Measurements from ENCODE around the gene TMEM247. TPM values are rescaled to one million over a fixed set of nuclear protein-coding genes. Genes with fewer than 3 reads are reported as not detected.

The TMEM247 gene
- polyA plus RNA-seq, 1 of the 3 experiments (the other 2 are of a cell fraction) = not detected

DNA sequence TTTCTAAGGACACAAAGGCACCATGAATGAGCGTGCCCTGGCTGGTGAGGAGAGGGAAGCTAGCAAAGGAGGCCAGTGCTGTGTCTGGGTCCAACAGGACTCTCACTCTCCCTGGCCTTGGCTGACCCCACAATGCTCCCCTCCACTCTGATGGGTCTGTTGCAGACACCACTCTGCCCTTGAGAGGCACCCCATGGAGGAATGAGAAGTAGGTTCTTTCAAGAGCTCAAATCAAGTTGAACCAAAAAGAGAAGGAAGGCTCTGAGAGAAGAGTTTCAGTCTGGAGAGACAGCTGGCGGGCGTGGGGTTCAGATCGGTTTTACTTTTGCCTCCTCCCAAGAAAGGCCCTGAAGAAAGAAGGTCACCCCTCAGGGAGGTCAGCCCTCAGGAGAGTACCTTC is 18.4 kb downstream of the TMEM247 start:
- Histone ChIP-seq H3K4me3 (ENCODE audit: low read depth in 2 of 2, low read length in 1 of 2) (no peak overlapping the region), H3K4me1 (ENCODE audit: control insufficient read depth in 1 of 2, insufficient read depth in 2 of 2, low read depth in 1 of 2, low read length in 1 of 2) (peaks cover 5 to 9% of the 10 kb centered on the region in 2 experiments; a peak in 3 of 4 replicates), H3F3A (replicated peaks; ENCODE audit: insufficient read depth) (peaks cover 16% of the 10 kb centered on the region), H3K4me2 (no peak overlapping the region), H2AFZ (ENCODE audit: low read depth) (no peak overlapping the region), H4K20me1 (ENCODE audit: insufficient read depth) (no peaks in the 10 kb centered on the region), H3K27ac (ENCODE audit: low read depth in 2 of 2, low read length in 1 of 2) (no peak overlapping the region), H3K27me3 (ENCODE audit: insufficient read depth) (no peaks in the 10 kb centered on the region), H3K79me2 (ENCODE audit: insufficient read depth) (no peaks in the 10 kb centered on the region), H3K9me2 (no peaks in the 10 kb centered on the region), H3K9ac (no peak overlapping the region), H3K36me3 (replicated peaks in 1 of 2; ENCODE audit: control insufficient read depth in 1 of 2, insufficient read depth in 2 of 2, low read length in 1 of 2) (no peaks in the 10 kb centered on the region), H3K9me3 (no peaks in the 10 kb centered on the region)
- no peak for DNase-seq
- WGBS (ENCODE audit: low lambda C conversion rate) = 92% methylated on average over 4 of the region's 4 CpGs
- TF ChIP-seq TCF12 (IDR thresholded peaks at IDR 0.05) (no peak), TAF1 (IDR thresholded peaks at IDR 0.05; ENCODE audit: borderline replicate concordance, low read depth, low read length) (no peak), RFX5 (IDR thresholded peaks at IDR 0.05; ENCODE audit: low read length) (no peak), FOXM1 (IDR thresholded peaks at IDR 0.05; ENCODE audit: low read depth) (no peak)
- TF ChIP-seq, protein P1, sequence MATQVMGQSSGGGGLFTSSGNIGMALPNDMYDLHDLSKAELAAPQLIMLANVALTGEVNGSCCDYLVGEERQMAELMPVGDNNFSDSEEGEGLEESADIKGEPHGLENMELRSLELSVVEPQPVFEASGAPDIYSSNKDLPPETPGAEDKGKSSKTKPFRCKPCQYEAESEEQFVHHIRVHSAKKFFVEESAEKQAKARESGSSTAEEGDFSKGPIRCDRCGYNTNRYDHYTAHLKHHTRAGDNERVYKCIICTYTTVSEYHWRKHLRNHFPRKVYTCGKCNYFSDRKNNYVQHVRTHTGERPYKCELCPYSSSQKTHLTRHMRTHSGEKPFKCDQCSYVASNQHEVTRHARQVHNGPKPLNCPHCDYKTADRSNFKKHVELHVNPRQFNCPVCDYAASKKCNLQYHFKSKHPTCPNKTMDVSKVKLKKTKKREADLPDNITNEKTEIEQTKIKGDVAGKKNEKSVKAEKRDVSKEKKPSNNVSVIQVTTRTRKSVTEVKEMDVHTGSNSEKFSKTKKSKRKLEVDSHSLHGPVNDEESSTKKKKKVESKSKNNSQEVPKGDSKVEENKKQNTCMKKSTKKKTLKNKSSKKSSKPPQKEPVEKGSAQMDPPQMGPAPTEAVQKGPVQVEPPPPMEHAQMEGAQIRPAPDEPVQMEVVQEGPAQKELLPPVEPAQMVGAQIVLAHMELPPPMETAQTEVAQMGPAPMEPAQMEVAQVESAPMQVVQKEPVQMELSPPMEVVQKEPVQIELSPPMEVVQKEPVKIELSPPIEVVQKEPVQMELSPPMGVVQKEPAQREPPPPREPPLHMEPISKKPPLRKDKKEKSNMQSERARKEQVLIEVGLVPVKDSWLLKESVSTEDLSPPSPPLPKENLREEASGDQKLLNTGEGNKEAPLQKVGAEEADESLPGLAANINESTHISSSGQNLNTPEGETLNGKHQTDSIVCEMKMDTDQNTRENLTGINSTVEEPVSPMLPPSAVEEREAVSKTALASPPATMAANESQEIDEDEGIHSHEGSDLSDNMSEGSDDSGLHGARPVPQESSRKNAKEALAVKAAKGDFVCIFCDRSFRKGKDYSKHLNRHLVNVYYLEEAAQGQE (IDR thresholded peaks at IDR 0.05; ENCODE audit: low read depth, low read length) = no peak
- POLR2A ChIA-PET = interaction anchor here (1.1 kb wide), 1 partner anchor 418 kb away, joined by 4 read pairs; no protein-coding TSS in a partner anchor
- CTCF ChIA-PET = interaction anchor here (0.6 to 1.5 kb wide), 6 partner anchors 11 to 1177 kb away, joined by 3 read pairs; no protein-coding TSS in a partner anchor

DNA sequence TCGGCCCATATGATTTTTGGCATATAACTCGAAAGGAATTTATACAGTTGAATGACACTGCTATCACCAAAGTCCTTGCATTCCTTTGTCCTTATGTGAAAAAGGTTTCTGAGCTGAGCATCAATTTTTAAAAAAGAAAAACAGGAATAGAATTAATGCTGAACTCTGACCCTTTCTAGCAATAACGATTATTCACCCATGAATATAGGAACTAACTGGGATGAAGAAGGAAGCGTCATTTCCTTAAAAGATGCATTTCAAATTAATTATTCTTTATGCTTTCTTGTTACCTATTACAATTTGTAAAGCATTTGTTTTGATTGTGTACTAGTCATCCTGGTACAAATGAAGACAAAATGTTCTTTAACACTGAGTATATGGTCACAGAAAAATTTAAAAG is 19.3 kb downstream of the TMEM247 start:
- H3K9me3 ChIP-seq = no peaks in the 10 kb centered on the region
- no peaks in the 10 kb centered on the region for H3K79me2 ChIP-seq (ENCODE audit: insufficient read depth)
- H2AFZ ChIP-seq (ENCODE audit: low read depth) = no peak overlapping the region
- H3K27me3 ChIP-seq (ENCODE audit: insufficient read depth) = no peaks in the 10 kb centered on the region
- no peak overlapping the region for H3K9ac ChIP-seq
- no peak overlapping the region for H3K4me3 ChIP-seq (ENCODE audit: low read depth in 2 of 2, low read length in 1 of 2)
- POLR2A ChIA-PET = no interaction called here
- H3K4me2 ChIP-seq = 0 out of 2 replicates have a peak overlapping the region, but pooled peaks have one; percentile 77
- H3K36me3 ChIP-seq (replicated peaks in 1 of 2; ENCODE audit: control insufficient read depth in 1 of 2, insufficient read depth in 2 of 2, low read length in 1 of 2) = no peaks in the 10 kb centered on the region
- TF ChIP-seq ZBTB33 (IDR thresholded peaks at IDR 0.05; ENCODE audit: borderline replicate concordance, low read depth) (no peak), SIN3A (IDR thresholded peaks at IDR 0.05; ENCODE audit: borderline replicate concordance, low read depth, low read length) (no peak), POLR2AphosphoS5 (IDR thresholded peaks at IDR 0.05; ENCODE audit: low read depth, low read length) (no peak), FOXJ3 (CRISPR knock-in tag; IDR thresholded peaks at IDR 0.05) (no peak), YY1 (IDR thresholded peaks at IDR 0.05; ENCODE audit: low read depth) (no peak), FOXM1 (IDR thresholded peaks at IDR 0.05; ENCODE audit: low read depth) (no peak), TAF1 (IDR thresholded peaks at IDR 0.05; ENCODE audit: borderline replicate concordance, low read depth, low read length) (no peak), MXI1 (IDR thresholded peaks at IDR 0.05; ENCODE audit: low read depth, low read length) (no peak)
- TF ChIP-seq, protein P2, sequence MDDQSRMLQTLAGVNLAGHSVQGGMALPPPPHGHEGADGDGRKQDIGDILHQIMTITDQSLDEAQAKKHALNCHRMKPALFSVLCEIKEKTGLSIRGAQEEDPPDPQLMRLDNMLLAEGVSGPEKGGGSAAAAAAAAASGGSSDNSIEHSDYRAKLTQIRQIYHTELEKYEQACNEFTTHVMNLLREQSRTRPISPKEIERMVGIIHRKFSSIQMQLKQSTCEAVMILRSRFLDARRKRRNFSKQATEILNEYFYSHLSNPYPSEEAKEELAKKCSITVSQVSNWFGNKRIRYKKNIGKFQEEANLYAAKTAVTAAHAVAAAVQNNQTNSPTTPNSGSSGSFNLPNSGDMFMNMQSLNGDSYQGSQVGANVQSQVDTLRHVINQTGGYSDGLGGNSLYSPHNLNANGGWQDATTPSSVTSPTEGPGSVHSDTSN (IDR thresholded peaks at IDR 0.05) = no peak
- no peak overlapping the region for H3K27ac ChIP-seq (ENCODE audit: low read depth in 2 of 2, low read length in 1 of 2)
- H3K4me1 ChIP-seq (ENCODE audit: control insufficient read depth in 1 of 2, insufficient read depth in 2 of 2, low read depth in 1 of 2, low read length in 1 of 2) = peaks cover 3 to 5% of the 10 kb centered on the region in 2 experiments; a peak in 3 of 4 replicates
- no peak for DNase-seq
- 88% methylated on average over 4 of the region's 4 CpGs for WGBS (ENCODE audit: low lambda C conversion rate)
- no peaks in the 10 kb centered on the region for H3K9me2 ChIP-seq
- CTCF ChIA-PET = interaction anchor here (0.8 to 1.1 kb wide), 2 partner anchors 10 to 110 kb away, joined by 3 read pairs; no protein-coding TSS in a partner anchor
- no peaks in the 10 kb centered on the region for H4K20me1 ChIP-seq (ENCODE audit: insufficient read depth)
- H3F3A ChIP-seq (replicated peaks; ENCODE audit: insufficient read depth) = peaks cover 8% of the 10 kb centered on the region

Data from SK-N-SH (cell line).